PFSK-1 (cell line): ENCODE data around the gene CD48.

Experiments
- FOXP2 ChIP-seq: optimal IDR thresholded peaks from 2 replicates; pipeline ENCODE3; 2011; ENCODE audit warnings: borderline replicate concordance, control low read depth, inconsistent platforms; ENCODE audit not compliant: insufficient read depth; ENCODE audit errors: extremely low read length, extremely low read depth
- POLR2AphosphoS5 ChIP-seq: IDR thresholded peaks from 2 replicates; pipeline ENCODE4 v1.6.1; 2012; ENCODE audit warnings: low read depth, mild to moderate bottlenecking, control low read depth, low read length, moderate library complexity
- REST ChIP-seq, 2 experiments: IDR thresholded peaks; 2 replicates each; pipeline versions ENCODE4 v1.6.1 to v1.8.0; 2011 to 2012; ENCODE audit warnings: low read depth in 2 of 2, low read length in 2 of 2, control low read depth in 1 of 2, inconsistent platforms in 1 of 2, mild to moderate bottlenecking in 1 of 2, moderate library complexity in 1 of 2; ENCODE audit not compliant: insufficient read depth in 1 of 2
- SIN3A ChIP-seq: IDR thresholded peaks from 2 replicates; pipeline ENCODE4 v1.6.1; 2012; ENCODE audit warnings: mild to moderate bottlenecking, low read length, moderate library complexity, borderline replicate concordance; ENCODE audit not compliant: insufficient read depth
- TAF1 ChIP-seq: IDR thresholded peaks from 2 replicates; pipeline ENCODE4 v1.6.1; 2012; ENCODE audit warnings: low read length, control low read depth, borderline replicate concordance; ENCODE audit not compliant: insufficient read depth

CD48 gene

GRCh38 chr1:160746836-160747500, 35.3 kb upstream of the CD48 start:
- TF ChIP-seq TAF1 (no peak), FOXP2 (no peak), SIN3A (no peak), REST (IDR thresholded peaks at IDR 0.05; ENCODE audit: insufficient read depth in 1 of 2, low read depth in 2 of 2, low read length in 2 of 2) (no peak), POLR2AphosphoS5 (no peak)

- TF ChIP-seq SIN3A (no peak), REST (IDR thresholded peaks at IDR 0.05; ENCODE audit: insufficient read depth in 1 of 2, low read depth in 2 of 2, low read length in 2 of 2) (no peak), POLR2AphosphoS5 (no peak), FOXP2 (no peak), TAF1 (no peak)
Measured at GRCh38 chr1:160745551-160745950, 33.9 kb upstream of the CD48 start.

GRCh38 chr1:160744852-160745520, 33.4 kb upstream of the CD48 start:
- no peak for TF ChIP-seq POLR2AphosphoS5

- TF ChIP-seq FOXP2: no peak
- TF ChIP-seq TAF1: no peak
- no peak for TF ChIP-seq SIN3A
- no peak for TF ChIP-seq REST (IDR thresholded peaks at IDR 0.05; ENCODE audit: insufficient read depth in 1 of 2, low read depth in 2 of 2, low read length in 2 of 2)
- TF ChIP-seq POLR2AphosphoS5: no peak
Measured at GRCh38 chr1:160744199-160744851, 32.7 kb upstream of the CD48 start.

- no peak for TF ChIP-seq TAF1
- no peak for TF ChIP-seq FOXP2
- TF ChIP-seq POLR2AphosphoS5: no peak
- TF ChIP-seq SIN3A: no peak
- no peak for TF ChIP-seq REST (IDR thresholded peaks at IDR 0.05; ENCODE audit: insufficient read depth in 1 of 2, low read depth in 2 of 2, low read length in 2 of 2)
Measured at GRCh38 chr1:160743266-160743665, 31.6 kb upstream of the CD48 start.
